HepG2 (cell line): ENCODE results near the gene SEC23IP. TPM values are rescaled to one million over a fixed set of nuclear protein-coding genes. Genes with fewer than 3 reads are reported as not detected.
"Not testable (repeated sequence)": the region's sequence is repeated elsewhere in the genome, so short reads cannot be mapped to it uniquely, and the experiment has no call there.

Experiments
- ATAC-seq: fragments of 200-7000 bp; cut with Tn5 transposase; 3 replicates; pipeline ENCODE4 v1.9.1; 2020; ENCODE audit warnings: mild to moderate bottlenecking, moderate library complexity
- BruUV-seq: library from RNA; stranded (reverse); fragments of 400-500 nt; replicated peaks from 2 replicates; lab custom pipeline; 2021; lab: Mats Ljungman, UMichigan
- CTCF ChIA-PET: fragments of 300-600 bp; formaldehyde crosslinking; extraction: SDS; loops from one replicate; lab custom pipeline; 2021; ENCODE audit warnings: low total read pairs, inconsistent platforms, low intra/inter-chr PET ratio; lab: Yijun Ruan, JAX
- POLR2A ChIA-PET: fragments of 350-600 bp; sonication (Branson Sonifier 250); formaldehyde crosslinking; loops from one replicate; lab custom pipeline; 2020; ENCODE audit warnings: antibody characterized with exemption, inconsistent platforms; lab: Yijun Ruan, JAX
- DNase-seq: peaks from one replicate; pipeline ENCODE4 v3.0.0-alpha.2; 2015; ENCODE audit warnings: low spot score
- FAIRE-seq: peaks from 3 replicates; lab custom pipeline; 2011; peaks lifted over from hg19 to GRCh38; lab: Jason Lieb, UNC
- H2AFZ ChIP-seq: one replicate; pipeline ENCODE4 v1.6.1; 2011; ENCODE audit warnings: low read length, inconsistent platforms
- H3K27ac ChIP-seq: fragments of 300-600 bp; 3 replicates; pipeline ENCODE4 v1.8.0; 2011; ENCODE audit warnings: mixed run types, mild to moderate bottlenecking, mixed read lengths, low read length, inconsistent platforms; ENCODE audit not compliant: insufficient read depth; ENCODE audit errors: extremely low read length
- H3K27me3 ChIP-seq, 2 experiments: fragments of 200-600 bp in 1 of 2; 2 replicates in 1 of 2; 3 replicates in 1 of 2; pipeline versions ENCODE4 v1.6.0 to v1.8.0; 2011; ENCODE audit warnings: low read length in 2 of 2, mild to moderate bottlenecking in 2 of 2, moderate library complexity in 2 of 2, inconsistent platforms in 1 of 2; ENCODE audit not compliant: insufficient read depth in 2 of 2, control insufficient read depth in 1 of 2
- H3K36me3 ChIP-seq, 2 experiments: fragments of 200-600 bp in 1 of 2; replicated peaks in 1 of 2; 2 replicates in 1 of 2; 3 replicates in 1 of 2; pipeline versions ENCODE4 v1.5.1 to v1.8.0; 2011; ENCODE audit warnings: low read length in 2 of 2, inconsistent platforms in 1 of 2; ENCODE audit not compliant: insufficient read depth in 2 of 2, control insufficient read depth in 1 of 2
- H3K4me1 ChIP-seq: 2 replicates; pipeline ENCODE4 v1.5.1; 2012; ENCODE audit warnings: low read length, inconsistent platforms; ENCODE audit not compliant: insufficient read depth
- H3K4me2 ChIP-seq: 2 replicates; pipeline ENCODE4 v1.6.0; 2011; ENCODE audit warnings: low read depth, low read length, inconsistent platforms
- H3K4me3 ChIP-seq, 3 experiments: fragments of 200-600 bp in 1 of 3; sonication (generic), shearing (Covaris generic) in 1 of 3; replicated peaks in 1 of 3; 2 replicates each; pipeline ENCODE4 v1.5.1; 2011 to 2016; ENCODE audit warnings: low read length in 3 of 3, inconsistent platforms in 2 of 3, low read depth in 2 of 3, mild to moderate bottlenecking in 2 of 3, control low read depth in 1 of 3, mixed read lengths in 1 of 3; ENCODE audit not compliant: insufficient read depth in 1 of 3
- H3K79me2 ChIP-seq: one replicate; pipeline ENCODE4 v1.6.1; 2011; ENCODE audit warnings: low read length, inconsistent platforms; ENCODE audit not compliant: insufficient read depth
- H3K9ac ChIP-seq: 2 replicates; pipeline ENCODE4 v1.6.0; 2011; ENCODE audit warnings: mild to moderate bottlenecking, low read depth, low read length, inconsistent platforms; ENCODE audit not compliant: insufficient read depth
- H3K9me3 ChIP-seq: 2 replicates; pipeline ENCODE4 v1.5.1; 2012; ENCODE audit warnings: mild to moderate bottlenecking, low read length
- H4K20me1 ChIP-seq: 2 replicates; pipeline ENCODE4 v1.6.0; 2011; ENCODE audit warnings: inconsistent platforms, mild to moderate bottlenecking, low read length, moderate library complexity; ENCODE audit not compliant: insufficient read depth
- CBX2 ChIP-seq, 2 experiments: fragments of 200-600 bp in 1 of 2; sonication (generic); formaldehyde crosslinking in 1 of 2; IDR thresholded peaks; 2 replicates each; pipeline versions ENCODE4 v1.7.0 to v1.8.1; 2018 to 2022; ENCODE audit warnings: low read depth in 2 of 2, low read length in 1 of 2, mild to moderate bottlenecking in 1 of 2, missing genetic modification reagents in 1 of 2
- FOXC1 ChIP-seq: sonication (generic); formaldehyde crosslinking; IDR thresholded peaks from 2 replicates; pipeline ENCODE4 v1.8.0; 2022; ENCODE audit warnings: mild to moderate bottlenecking, missing genetic modification reagents, borderline replicate concordance
- MIXL1 ChIP-seq: IDR thresholded peaks from 2 replicates; pipeline ENCODE4 v1.6.1; 2016
- PCBP2 ChIP-seq: fragments of 200-400 bp; formaldehyde crosslinking; optimal IDR thresholded peaks from 2 replicates; pipeline ENCODE3; 2018; ENCODE audit warnings: low read length, low read depth; ENCODE audit not compliant: poor library complexity, severe bottlenecking
- TFE3 ChIP-seq: IDR thresholded peaks from 2 replicates; pipeline ENCODE4 v1.6.1; 2016
- ZBTB34 ChIP-seq: sonication (generic); formaldehyde crosslinking; IDR thresholded peaks from 2 replicates; pipeline ENCODE4 v1.8.0; 2022; ENCODE audit warnings: mild to moderate bottlenecking, missing genetic modification reagents
- ZIK1 ChIP-seq: sonication (generic); formaldehyde crosslinking; IDR thresholded peaks from 2 replicates; pipeline ENCODE4 v1.5.0; 2020; ENCODE audit warnings: mild to moderate bottlenecking, low read depth, missing genetic modification reagents, borderline replicate concordance
- ZNF121 ChIP-seq: sonication (generic); formaldehyde crosslinking; IDR thresholded peaks from 2 replicates; pipeline ENCODE4 v1.5.0; 2020; ENCODE audit warnings: mild to moderate bottlenecking, missing genetic modification reagents
- ZNF264 ChIP-seq: sonication (generic); formaldehyde crosslinking; IDR thresholded peaks from 2 replicates; pipeline ENCODE4 v1.4.0; 2020; ENCODE audit warnings: missing genetic modification reagents
- ZNF343 ChIP-seq: sonication (generic); formaldehyde crosslinking; IDR thresholded peaks from 2 replicates; pipeline ENCODE4 v1.4.0; 2020; ENCODE audit warnings: mild to moderate bottlenecking, missing genetic modification reagents
- ZNF572 ChIP-seq: sonication (generic); formaldehyde crosslinking; IDR thresholded peaks from 2 replicates; pipeline ENCODE4 v1.5.1; 2020; ENCODE audit warnings: mild to moderate bottlenecking, missing genetic modification reagents
- ZNF597 ChIP-seq: sonication (generic); formaldehyde crosslinking; IDR thresholded peaks from 2 replicates; pipeline ENCODE4 v1.5.0; 2020; ENCODE audit warnings: missing genetic modification reagents
- ZNF616 ChIP-seq: sonication (generic); formaldehyde crosslinking; IDR thresholded peaks from 2 replicates; pipeline ENCODE4 v1.5.0; 2020; ENCODE audit warnings: low read depth, mild to moderate bottlenecking, missing genetic modification reagents
- ZNF891 ChIP-seq: sonication (generic); formaldehyde crosslinking; IDR thresholded peaks from 2 replicates; pipeline ENCODE4 v1.5.0; 2020; ENCODE audit warnings: mild to moderate bottlenecking, missing genetic modification reagents
- WGBS: methylation state at CpG from one replicate; pipeline ENCODE4 v1.1.6; 2017; ENCODE audit warnings: low lambda C conversion rate; 5-methylcytosine and 5-hydroxymethylcytosine counted together
- in situ Hi-C: cut with HindIII; loops from 2 replicates; pipeline ENCODE4 v1.10.0; 2017; ENCODE audit warnings: low pct_unique_long_range_greater_than_20kb; ENCODE audit not compliant: extremely low pct_ligation_motif_present
- intact Hi-C: fragments of 100-400 bp; cut with micrococcal nuclease; formaldehyde crosslinking; loops from one replicate; pipeline ENCODE4 v1.10.0; 2022; ENCODE audit not compliant: unreplicated experiment
- polyA plus RNA-seq, 8 experiments: library from polyadenylated mRNA; depleted of rRNA in 3 of 8; stranded (reverse) in 7 of 8; unstranded in 1 of 8; fragments of >200 nt; fragmentation: Illumina TruSeq in 4 of 8; extraction: Trizol in 4 of 8; gene quantifications; 2 replicates each; pipeline versions ENCODE4 v1.2.1 to v1.2.3, GENCODE V29; 2011 to 2016; ENCODE audit warnings: low read depth in 4 of 8, missing spikeins in 1 of 8, mixed read lengths in 1 of 8; ENCODE audit not compliant: insufficient read depth in 1 of 8
- total RNA-seq, 5 experiments: library from RNA; depleted of rRNA; stranded (reverse); fragments of >200 nt; fragmentation: Illumina TruSeq; extraction: Trizol; gene quantifications; 2 replicates each; pipeline ENCODE4 v1.2.3, GENCODE V29; 2016; ENCODE audit warnings: low read depth in 1 of 5

Gene SEC23IP
- total and polyA plus RNA-seq, 2 of the 13 experiments (the other 11 are each of a cell fraction or from before 2014, with no cell fraction given): 32.3 to 57.7 TPM

DNA sequence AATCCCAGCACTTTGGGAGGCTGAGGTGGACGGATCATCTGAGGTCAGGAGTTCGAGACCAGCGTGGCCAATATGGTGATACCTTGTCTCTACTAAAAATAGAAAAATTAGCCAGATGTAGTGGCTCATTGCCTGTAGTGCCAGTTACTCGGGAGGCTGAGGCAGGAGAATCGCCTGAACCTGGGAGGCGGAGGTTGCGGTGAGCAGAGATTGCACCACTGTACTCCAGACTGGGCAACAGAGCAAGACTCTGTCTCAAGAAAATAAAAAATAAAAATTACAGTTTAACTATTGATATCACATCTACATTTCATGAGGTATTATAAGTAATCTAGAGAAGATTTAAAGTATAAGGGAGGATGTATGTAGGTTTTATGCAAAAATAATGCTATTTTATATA is 15.2 kb downstream of the SEC23IP start:
- peaks cover 13 to 55% of the 10 kb centered on the region in 2 experiments for H3K36me3 ChIP-seq
- H3K4me2 ChIP-seq, H3K4me3 ChIP-seq, H2AFZ ChIP-seq, CTCF ChIA-PET, H3K9me3 ChIP-seq, POLR2A ChIA-PET, DNase-seq, FAIRE-seq, BruUV-seq, H3K4me1 ChIP-seq, H3K79me2 ChIP-seq, H3K9ac ChIP-seq, H3K27ac ChIP-seq, H4K20me1 ChIP-seq, ATAC-seq, intact Hi-C loops, in situ Hi-C loops, H3K27me3 ChIP-seq: not testable (repeated sequence)
- WGBS: 96% methylated on average over 7 of the region's 7 CpGs
- peak; percentile 66; the same call in 1 of the 2 replicates for TF ChIP-seq ZNF121 (CRISPR knock-in tag)

DNA sequence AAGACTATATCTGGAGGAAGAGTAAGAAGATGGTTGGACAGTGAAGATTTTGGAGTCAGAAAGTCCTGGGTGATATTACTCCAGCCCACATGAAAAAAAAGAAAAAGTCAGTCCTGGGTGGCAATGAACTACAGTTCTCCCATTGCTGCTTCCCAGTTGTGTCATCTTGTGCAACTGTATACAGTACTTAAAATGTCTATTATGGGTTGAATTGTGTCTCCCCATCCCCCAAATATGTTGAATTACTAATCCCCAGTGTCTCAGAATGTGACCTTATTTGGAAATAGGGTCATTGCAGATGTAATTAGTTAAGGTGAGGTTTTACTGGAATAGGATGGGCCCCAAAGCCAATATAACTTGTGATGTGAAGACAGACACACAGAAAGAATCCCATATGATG is 15.6 kb downstream of the SEC23IP start:
- ChIA-PET POLR2A (no interaction called here), CTCF (no interaction called here)
- Histone ChIP-seq H3K9me3 (no peaks in the 10 kb centered on the region), H2AFZ (no peak overlapping the region), H4K20me1 (no peaks in the 10 kb centered on the region), H3K4me3 (no peak overlapping the region), H3K4me1 (no peaks in the 10 kb centered on the region), H3K36me3 (peaks cover 12 to 55% of the 10 kb centered on the region in 2 experiments), H3K27me3 (no peaks in the 10 kb centered on the region), H3K9ac (no peak overlapping the region), H3K4me2 (no peak overlapping the region), H3K27ac (no peak overlapping the region), H3K79me2 (no peaks in the 10 kb centered on the region)
- in situ Hi-C loops (no loop called here), intact Hi-C loops (no loop called here)
- FAIRE-seq: no peak
- ATAC-seq: no peak
- no peak for DNase-seq
- BruUV-seq: no TSS peak
- TF ChIP-seq ZIK1 (CRISPR knock-in tag) (no peak), ZNF891 (CRISPR knock-in tag) (no peak), ZNF264 (CRISPR knock-in tag) (no peak), ZBTB34 (CRISPR knock-in tag) (no peak), PCBP2 (no peak), ZNF597 (no peak), CBX2 (IDR thresholded peaks at IDR 0.05; ENCODE audit: low read depth, low read length) (no peak), CBX2 (CRISPR knock-in tag; IDR thresholded peaks at IDR 0.05; ENCODE audit: low read depth) (no peak), MIXL1 (CRISPR knock-in tag) (no peak), ZNF616 (CRISPR knock-in tag) (no peak), ZNF572 (CRISPR knock-in tag) (no peak), ZNF343 (CRISPR knock-in tag) (no peak), FOXC1 (no peak), TFE3 (CRISPR knock-in tag) (no peak)
